ENCODE data around the gene CLDN3.
"Not testable (repeated sequence)": the region's sequence is repeated elsewhere in the genome, so short reads cannot be mapped to it uniquely, and the experiment has no call there.

Gene CLDN3

GRCh38 chr7:73789051-73789450 lies 19.0 kb upstream of the CLDN3 start:
- no peak for TF ChIP-seq POLR2A (IDR thresholded peaks at IDR 0.05; ENCODE audit: extremely low read depth, insufficient read length)
- no peak overlapping the region for H3K4me3 ChIP-seq (ENCODE audit: low read depth, low read length)
- DNase-seq (ENCODE audit: low read depth) = no peak

GRCh38 chr7:73787786-73788048 lies 17.6 kb upstream of the CLDN3 start:
- DNase-seq (ENCODE audit: low read depth); H3K4me3 ChIP-seq (ENCODE audit: low read depth, low read length): not testable (repeated sequence)

GRCh38 chr7:73786588-73786987 lies 16.5 kb upstream of the CLDN3 start:
- no peak overlapping the region for H3K4me3 ChIP-seq (ENCODE audit: low read depth, low read length)
- TF ChIP-seq, protein P1, sequence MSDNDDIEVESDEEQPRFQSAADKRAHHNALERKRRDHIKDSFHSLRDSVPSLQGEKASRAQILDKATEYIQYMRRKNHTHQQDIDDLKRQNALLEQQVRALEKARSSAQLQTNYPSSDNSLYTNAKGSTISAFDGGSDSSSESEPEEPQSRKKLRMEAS (IDR thresholded peaks at IDR 0.05; ENCODE audit: low read depth, low read length) = no peak
- TF ChIP-seq MYC (IDR thresholded peaks at IDR 0.05; ENCODE audit: low read depth, low read length) = no peak
- no peak for TF ChIP-seq CTCF (IDR thresholded peaks at IDR 0.05; ENCODE audit: low read depth, low read length)
- no peak for TF ChIP-seq POLR2A (IDR thresholded peaks at IDR 0.05; ENCODE audit: extremely low read depth, insufficient read length)
- DNase-seq (ENCODE audit: low read depth) = no peak

- no peak for DNase-seq (ENCODE audit: low read depth)
- no peak overlapping the region for H3K4me3 ChIP-seq (ENCODE audit: low read depth, low read length)
- TF ChIP-seq CTCF (IDR thresholded peaks at IDR 0.05; ENCODE audit: low read depth, low read length) (no peak), MYC (IDR thresholded peaks at IDR 0.05; ENCODE audit: low read depth, low read length) (no peak), POLR2A (IDR thresholded peaks at IDR 0.05; ENCODE audit: extremely low read depth, insufficient read length) (no peak)
- TF ChIP-seq, protein P1 (IDR thresholded peaks at IDR 0.05; ENCODE audit: low read depth, low read length) = no peak
Observed at GRCh38 chr7:73779517-73779916, 9.4 kb upstream of the CLDN3 start.

DNA sequence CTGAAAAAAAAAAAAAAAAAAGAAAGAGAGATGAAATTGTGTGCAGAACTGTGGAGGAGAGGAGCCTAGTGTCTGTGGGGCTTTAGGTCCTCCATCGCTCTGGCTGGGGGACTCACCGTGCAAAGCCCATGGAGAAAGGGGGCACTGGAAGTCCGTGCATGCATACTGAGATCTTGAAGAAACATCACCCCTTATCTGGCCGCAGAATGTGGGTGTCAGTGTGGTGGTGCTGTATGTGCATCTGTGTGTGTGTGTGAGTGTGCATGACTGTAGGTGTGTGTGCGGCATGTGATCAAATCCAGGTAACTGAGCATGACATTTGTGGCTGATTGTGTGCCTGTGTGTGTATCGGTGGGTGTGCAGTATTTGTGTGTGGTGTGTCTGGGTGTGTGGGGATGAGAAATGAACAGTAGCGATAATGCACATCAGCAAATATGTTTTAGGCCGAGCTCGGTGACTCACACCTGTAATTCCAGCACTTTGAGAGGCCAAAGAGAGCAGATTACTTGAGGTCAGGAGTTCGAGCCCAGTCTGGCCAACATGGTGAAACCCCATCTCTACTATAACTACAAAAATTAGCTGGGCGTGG lies 8.8 kb upstream of the CLDN3 start:
- H3K4me3 ChIP-seq (ENCODE audit: low read depth, low read length) = no peak overlapping the region
- DNase-seq (ENCODE audit: low read depth) = no peak
- TF ChIP-seq POLR2A (IDR thresholded peaks at IDR 0.05; ENCODE audit: extremely low read depth, insufficient read length) (no peak), CTCF (IDR thresholded peaks at IDR 0.05; ENCODE audit: low read depth, low read length) (no peak), MYC (IDR thresholded peaks at IDR 0.05; ENCODE audit: low read depth, low read length) (no peak)
- TF ChIP-seq, protein P1 (IDR thresholded peaks at IDR 0.05; ENCODE audit: low read depth, low read length) = no peak

DNA sequence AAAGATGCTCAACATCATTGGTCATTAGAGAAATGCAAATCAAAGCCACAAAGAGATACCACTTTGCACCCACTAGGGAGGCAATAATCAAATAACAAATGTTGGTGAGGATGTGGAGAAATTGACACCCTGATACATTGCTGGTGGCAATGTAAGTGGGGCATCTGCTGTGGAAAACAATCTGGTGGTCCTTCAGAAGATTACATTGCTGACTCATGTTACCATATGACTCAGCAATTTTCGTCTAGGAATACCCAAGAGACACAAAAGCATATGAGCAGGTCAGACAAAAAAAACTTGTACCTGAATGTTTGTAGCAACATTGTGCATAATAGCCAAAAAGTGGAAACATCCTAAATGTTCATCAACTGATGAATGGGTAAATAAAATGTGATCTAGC lies 4.9 kb upstream of the CLDN3 start:
- DNase-seq (ENCODE audit: low read depth) = peak; percentile 60
- H3K4me3 ChIP-seq (ENCODE audit: low read depth, low read length) = no peak overlapping the region

More for the DNA sequence above, 4.9 kb upstream of the CLDN3 start:
- TF ChIP-seq POLR2A (IDR thresholded peaks at IDR 0.05; ENCODE audit: extremely low read depth, insufficient read length) = no peak
- TF ChIP-seq, protein P1 (IDR thresholded peaks at IDR 0.05; ENCODE audit: low read depth, low read length) = no peak
- no peak for TF ChIP-seq MYC (IDR thresholded peaks at IDR 0.05; ENCODE audit: low read depth, low read length)
- TF ChIP-seq CTCF (IDR thresholded peaks at IDR 0.05; ENCODE audit: low read depth, low read length) = no peak

Data from NB4 (cell line).